AG08396 (cell line): Measurements from ENCODE around the gene MS4A12.
"Not testable (repeated sequence)": the region's sequence is repeated elsewhere in the genome, so short reads cannot be mapped to it uniquely, and the experiment has no call there.

Source experiments
- DNase-seq: peaks from one replicate; pipeline ENCODE4 v3.0.0; 2012; ENCODE audit warnings: low spot score, mixed read lengths

The MS4A12 gene, protein sequence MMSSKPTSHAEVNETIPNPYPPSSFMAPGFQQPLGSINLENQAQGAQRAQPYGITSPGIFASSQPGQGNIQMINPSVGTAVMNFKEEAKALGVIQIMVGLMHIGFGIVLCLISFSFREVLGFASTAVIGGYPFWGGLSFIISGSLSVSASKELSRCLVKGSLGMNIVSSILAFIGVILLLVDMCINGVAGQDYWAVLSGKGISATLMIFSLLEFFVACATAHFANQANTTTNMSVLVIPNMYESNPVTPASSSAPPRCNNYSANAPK

DNA sequence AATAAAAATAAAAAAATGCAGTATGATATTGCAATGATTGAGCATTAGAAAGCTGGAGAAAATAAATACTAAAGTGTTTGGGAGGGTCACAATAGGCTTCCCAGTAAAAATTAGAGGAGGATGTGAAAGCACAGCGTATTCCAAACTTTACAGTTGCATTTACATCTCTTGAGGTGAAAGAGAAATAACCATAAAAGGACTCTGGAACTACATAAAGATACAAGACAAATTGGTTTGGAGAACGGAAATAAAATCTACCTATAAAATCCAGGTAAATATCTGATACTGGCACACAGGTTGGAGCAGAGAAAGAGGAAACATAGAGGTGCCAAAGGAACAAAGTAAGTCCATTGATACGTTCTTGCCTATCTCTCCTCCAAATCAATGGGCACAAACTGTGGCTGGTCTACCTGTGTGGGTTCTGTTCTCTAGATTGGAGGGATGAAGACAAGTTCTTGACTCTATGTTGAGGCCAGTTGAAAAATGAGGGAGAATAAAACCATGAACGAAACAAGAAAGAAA is at the start of gene MS4A12:
MS4A12 (plus strand) TSS at position 291 of the 522 bp plus-strand sequence. CDS start 4,541 bp downstream, outside the sequence.
- no peak for DNase-seq

DNA sequence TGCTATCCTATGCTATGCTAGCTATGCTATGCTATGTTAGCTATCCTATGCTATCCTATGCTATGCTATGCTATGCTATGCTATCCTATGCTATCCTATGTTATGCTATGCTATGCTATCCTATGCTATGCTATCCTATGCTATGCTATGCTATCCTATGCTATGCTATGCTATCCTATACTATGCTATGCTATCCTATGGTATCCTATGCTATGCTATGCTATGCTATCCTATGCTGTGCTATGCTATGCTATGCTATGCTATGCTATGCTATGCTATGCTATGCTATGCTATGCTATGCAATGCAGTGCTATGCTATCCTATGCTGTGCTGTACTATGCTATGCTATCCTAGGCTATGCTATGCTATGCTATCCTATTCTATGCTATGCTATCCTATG is 45.5 kb upstream of the MS4A12 start:
- no peak for DNase-seq

DNA sequence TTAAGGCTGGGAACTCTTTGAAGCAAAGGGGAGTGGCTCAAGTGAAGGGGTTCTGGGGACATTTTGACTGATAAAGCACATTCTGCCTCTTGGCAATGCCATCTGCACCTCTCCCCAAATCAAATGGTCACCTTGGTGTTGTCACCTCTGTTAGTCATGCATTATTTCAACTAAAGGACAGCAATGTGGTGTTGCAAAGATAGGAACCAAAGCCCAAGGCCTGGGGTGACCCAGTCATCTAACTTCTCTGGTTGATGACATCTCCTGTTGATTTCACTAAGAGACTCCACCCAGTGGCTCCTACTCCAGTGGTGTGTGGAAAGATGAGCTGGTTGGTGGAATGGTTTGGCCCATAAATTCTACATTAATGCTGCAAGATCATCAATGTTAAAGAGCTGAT is 44.7 kb upstream of the MS4A12 start:
- DNase-seq: no peak

DNA sequence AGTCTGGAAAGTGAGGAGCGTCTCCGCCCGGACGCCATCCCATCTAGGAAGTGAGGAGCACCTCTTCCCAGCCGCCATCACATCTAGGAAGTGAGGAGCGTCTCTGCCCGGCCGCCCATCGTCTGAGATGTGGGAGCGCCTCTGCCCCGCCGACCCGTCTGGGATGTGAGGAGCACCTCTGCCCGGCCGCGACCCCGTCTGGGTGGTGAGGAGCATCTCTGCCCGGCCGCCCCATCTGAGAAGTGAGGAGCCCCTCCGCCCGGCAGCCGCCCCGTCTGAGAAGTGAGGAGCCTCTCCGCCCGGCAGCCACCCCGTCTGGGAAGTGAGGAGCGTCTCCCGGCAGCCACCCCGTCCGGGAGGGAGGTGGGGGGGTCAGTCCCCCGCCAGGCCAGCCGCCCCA is 41.4 kb upstream of the MS4A12 start:
- DNase-seq: not testable (repeated sequence)

DNA sequence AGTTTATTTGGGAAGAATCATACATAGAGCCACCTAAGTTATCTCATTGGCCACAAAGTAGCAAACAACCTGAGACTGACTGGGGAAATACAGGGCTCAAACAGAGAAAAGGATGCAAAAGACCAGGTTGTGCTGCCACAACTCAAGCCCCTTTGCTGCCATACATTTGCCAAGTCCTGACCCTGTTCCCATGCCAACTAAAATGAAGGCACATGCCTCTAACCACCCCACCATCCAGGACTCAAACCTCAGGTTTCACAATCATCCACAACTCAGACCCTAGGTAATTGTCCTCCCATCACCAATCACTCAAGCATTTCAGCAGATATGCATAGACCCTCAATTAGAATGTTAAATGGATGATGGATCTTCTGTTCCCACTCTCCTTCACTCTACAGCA is 38.4 kb upstream of the MS4A12 start:
- no peak for DNase-seq

DNA sequence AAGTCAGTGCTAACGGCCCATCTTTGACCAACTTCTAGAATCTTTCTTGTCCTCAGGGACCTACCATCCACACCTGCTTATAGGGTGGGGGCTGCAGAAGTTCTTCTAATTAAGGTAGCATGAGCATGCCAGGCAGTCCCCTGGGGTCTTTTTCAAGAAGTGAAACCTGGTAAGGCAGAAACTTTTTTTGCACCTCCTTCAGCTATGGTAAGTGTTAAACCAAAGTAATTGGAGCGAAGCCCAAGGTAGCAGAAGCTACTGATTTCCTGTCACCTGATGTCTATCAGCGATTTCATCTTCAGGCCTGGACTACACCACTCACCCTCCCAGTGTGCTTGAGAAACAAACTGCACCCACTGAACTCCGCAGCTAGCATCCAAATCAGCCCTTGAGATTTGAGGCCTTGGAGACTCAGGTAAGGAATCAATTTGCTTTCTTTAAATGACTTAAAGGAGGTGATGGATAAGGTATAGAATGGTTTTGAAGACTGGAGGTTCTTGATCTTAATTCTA is 37.0 kb upstream of the MS4A12 start, which contains the start of gene MS4A1:
MS4A1 (plus strand) TSS at position 317 of the 512 bp plus-strand sequence. CDS start 6,528 bp downstream, outside the sequence.
- no peak for DNase-seq

DNA sequence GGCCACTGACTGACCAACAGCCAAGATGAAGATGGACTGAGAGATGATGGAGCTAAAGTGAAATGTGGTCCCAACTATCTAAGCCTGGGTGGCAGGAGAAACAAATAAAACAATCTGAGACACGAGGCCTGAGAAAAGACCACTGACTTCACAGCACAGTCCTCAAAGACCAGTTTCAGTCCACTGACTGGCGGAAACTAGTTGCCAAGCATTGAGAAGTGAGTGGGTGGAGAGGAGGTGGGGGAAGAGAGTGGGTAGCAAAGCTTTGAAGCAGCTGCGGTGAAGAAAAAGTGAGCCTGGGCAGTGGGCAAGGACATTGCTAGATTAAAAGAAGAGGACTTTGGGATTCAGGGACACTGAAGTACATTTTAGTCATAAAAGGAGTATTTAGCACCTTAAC is 35.0 kb upstream of the MS4A12 start:
- DNase-seq: no peak

DNA sequence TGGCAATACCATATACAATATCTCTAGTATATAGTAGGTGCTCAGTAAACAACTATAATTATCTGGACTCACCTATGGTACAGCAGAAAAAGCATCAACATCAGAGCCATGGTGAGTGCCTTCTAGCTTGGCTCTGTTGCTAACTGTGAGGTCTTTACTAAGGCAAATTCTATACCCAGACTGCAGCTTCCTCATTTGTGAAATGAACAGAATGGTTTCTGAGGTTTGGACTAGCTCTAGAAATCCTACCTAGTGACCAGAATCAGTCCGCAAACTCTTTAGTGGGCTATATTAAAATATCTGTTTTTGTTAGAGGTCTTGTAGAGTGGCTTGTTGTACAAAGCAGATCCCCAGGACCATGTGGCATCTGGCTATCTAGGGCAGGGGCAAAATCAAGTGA is 33.2 kb upstream of the MS4A12 start:
- no peak for DNase-seq

DNA sequence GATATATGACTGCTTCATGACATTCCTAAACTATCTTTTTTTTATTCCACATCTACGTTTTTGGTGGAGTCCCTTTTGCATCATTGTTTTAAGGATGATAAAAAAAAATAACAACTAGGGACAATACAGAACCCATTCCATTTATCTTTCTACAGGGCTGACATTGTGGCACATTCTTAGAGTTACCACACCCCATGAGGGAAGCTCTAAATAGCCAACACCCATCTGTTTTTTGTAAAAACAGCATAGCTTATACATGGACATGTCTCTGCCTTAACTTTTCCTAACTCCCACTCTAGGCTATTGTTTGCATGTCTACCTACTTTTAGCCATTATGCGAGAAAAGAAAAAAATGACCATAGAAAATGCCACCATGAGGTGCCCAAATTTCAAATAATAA is 23.7 kb upstream of the MS4A12 start:
- DNase-seq: no peak

DNA sequence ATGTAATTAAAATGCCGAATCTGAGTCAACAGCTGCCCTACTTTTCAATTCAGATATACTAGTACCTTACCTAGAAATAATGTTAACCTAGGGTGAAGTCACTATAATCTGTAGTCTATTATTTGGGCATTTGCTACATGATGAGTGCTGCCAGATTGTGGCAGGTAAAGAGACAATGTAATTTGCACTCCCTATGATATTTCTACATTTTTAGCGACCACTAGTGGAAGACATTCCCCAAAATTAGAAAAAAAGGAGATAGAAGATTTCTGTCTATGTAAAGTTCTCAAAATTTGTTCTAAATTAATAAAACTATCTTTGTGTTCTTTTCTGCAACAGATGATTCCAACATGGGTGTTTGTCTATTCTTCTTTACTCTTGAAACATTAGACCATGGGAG is 22.9 kb upstream of the MS4A12 start:
- DNase-seq: no peak

DNA sequence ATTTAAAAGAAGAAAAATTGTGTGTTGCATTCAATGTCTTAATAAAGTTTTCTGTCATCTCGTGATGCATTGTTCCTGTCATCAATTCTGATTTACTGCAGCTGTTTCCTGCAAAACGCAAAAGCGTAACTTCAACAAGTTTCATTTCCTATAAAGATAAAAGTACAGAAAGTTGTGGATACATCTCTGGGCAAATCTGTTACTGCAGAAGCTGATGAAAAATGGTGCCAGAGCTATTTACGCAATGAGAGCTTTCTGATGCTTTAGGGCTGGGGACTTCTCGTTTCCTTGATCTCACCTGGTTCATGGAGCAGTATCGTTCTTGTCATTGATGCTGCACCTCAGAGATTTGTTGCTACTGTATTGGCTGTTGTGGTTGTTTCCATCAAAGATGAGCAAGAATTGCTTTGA is 15.5 kb upstream of the MS4A12 start:
- no peak for DNase-seq

DNA sequence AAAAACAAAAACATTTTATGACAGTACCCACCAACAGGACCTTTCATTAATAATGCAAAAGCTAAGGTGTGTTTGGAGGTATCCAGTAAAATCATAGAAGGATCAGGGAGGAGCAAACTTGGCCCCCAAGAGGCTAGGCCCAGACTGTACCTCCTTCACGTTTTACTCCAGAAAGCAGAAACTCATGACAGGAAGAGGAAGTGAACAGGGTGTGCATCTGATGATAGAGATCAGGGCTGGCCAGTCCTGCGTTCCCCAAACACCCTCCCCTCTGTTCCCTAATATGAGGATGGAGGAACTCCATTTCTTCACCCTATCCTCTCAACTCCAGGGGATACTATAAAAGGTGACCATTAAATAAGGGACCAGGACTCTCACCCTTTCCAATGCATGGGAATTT is 10.2 kb upstream of the MS4A12 start:
- DNase-seq: no peak

DNA sequence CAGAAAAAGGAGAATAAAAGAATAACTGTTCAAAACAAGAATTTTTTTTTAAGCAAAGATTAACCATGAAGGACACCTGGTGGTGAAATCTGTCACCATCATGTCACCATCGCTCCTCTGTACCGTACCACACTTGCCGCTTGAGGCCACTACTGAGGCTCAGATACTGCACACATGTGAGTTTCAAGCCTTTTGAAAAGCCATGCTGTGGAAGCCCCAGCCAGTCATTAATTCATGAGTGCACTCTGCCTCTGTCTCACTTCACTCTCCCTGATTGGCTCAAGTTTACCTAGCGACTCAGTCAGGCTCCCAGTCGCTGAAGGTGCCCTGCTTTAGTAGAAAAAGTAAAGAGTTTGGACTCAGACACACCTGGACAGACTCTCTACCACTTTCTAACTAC is 6.6 kb upstream of the MS4A12 start:
- no peak for DNase-seq

DNA sequence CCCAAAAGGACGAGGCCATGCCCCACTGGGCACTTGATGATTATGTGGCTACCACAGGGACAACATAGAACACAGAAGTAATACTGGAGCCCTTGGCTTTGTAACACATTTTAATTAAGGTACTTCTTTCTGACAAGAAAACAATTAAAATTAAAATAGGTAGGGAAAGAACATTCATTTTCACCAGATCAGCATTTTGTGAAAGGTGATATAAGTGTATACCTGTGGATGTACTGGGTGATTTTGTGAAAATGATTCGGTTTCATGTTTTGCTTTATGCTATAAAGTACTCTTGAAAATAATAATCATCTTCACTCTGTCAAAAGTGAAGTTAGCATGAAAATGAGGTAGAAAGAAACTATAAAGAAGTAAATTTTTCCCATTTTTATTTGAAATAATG is 876 bp downstream of the MS4A12 start:
- DNase-seq: no peak

DNA sequence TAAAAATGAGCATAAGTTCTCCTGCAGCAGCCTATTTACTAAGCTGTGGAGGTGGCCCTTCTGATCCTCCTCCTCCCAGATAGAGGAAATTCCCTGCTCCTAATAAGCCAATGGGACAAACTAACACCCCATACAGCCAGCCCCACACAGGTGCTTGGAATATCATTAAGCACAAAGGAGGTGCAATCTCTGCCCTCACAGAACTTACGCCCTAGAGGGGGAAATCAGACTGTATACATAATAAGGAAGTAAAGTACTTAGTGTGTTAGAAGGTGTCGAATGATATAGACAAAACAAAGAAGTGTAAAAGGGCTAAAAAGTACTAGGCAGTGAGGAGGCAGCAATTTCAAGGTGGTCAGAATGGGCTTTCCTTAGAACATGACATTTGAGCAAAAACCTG is 5.8 kb downstream of the MS4A12 start:
- no peak for DNase-seq

DNA sequence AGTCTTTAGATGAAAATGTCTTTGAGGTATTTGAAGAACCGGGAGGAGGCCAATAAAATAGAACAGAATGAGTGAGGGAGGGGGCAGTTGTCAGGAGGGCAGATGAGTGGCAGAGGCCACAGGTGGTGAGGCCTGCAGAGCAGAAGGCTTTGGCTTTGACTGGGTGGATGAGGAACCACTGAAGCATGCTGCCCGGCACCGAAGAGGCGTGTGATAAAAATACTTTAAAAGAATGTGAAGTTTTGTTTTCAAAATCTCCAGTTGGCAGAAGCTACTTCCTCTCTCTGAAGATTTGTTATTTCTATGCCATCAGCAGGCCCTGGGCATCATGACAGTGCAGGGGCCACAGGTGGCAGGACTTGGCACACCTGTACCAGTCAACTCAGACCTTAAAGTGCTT is 6.3 kb downstream of the MS4A12 start:
- no peak for DNase-seq

DNA sequence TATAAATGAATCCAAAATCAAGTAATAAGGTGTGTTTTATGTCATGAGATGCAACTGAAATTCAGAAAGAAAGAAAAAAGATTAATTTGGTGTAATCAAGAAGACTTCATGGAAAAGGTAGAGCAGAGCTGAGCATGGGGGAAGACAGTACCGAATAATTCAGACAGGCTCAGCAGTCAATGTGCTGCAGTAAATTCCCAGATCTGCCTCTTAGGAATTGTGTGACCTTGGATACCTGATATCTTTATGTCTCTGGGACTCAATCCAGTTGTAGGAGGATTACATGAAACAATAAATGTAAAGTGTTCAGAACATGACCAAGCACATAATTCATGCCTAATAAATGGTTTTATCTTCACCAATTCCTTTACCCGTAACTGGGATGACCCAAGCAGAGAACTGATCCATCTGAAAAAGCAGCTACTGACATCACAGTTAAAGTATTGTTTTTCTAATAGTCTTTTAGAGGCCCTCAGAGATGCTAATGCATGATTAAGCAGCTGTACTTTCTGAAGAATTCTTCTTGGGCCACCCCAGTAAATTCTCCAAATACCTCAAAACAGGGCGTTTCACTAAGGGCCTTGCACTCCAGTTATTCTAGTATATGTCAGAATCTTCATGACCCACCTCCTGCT is 7.8 kb downstream of the MS4A12 start:
- no peak for DNase-seq

DNA sequence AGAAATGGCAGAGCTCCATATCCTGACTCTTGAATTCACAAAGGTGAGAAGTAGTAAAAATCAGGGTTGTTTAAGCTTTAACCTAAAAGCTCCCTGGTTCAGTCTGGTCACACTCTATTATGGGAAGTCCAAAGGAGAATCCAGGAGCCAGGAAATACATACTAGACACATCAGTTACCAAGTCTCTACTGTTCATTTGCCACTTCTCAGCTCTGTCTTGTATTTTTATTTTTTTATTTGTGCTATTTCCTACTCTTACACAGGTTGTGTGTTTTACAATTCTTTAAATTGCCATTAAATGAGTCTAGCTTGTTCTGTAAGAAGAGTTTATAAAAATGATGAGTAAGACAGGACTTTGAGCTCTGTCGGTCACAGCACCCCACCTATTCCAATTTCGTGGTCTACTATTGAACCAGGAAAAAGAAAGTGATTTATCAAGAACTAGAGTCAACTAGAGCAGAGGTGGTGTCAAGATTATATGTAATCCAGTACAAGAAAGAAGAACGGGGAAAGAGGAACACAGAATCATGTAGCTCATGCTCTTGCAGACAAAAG is 9.7 kb downstream of the MS4A12 start:
- no peak for DNase-seq

DNA sequence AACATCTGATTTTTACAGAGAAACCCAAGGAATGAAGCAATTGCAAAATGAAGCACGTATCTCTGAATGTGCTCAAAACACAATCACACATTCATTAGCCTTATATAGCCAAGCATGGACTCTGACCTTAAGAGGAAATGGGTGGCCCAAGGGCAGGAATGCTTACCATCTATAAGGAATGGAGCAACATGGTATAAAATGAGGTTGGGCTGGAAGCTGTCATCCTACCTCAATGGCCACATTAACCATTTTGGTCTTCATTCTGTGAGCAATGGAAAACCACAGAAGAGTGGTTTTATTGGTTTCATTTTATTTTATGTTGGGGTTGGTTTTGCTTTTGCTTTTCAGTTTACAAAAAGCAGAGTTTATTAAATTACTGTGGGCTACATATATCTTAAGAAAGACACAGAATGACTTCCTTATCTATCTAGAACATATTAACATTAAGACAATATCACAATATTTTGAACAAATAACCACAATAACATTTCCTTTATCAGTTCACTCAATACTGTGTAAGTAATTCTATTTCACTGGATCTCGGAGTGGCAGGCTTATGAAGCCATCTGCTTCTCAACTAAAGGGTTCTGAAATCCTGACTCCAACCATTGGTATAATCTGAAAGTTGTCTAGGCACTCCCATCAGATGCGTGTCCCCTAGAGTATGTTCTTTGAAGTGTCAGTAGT is 11.8 kb downstream of the MS4A12 start:
- no peak for DNase-seq

DNA sequence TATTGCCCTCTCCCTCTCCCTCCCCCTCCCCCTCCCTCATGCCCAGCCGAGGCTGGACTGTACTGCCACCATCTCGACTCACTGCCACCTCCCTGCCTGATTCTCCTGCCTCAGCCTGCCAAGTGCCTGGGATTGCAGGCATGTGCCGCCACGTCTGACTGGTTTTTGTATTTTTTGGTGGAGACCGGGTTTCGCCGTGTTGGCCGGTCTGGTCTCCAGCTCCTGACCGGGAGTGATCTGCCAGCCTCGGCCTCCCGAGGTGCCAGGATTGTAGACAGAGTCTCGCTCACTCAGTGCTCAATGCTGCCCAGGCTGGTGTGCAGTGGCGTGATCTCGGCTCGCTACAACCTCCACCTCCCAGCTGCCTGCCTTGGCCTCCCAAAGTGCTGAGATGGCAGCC is 17.0 kb downstream of the MS4A12 start:
- DNase-seq: not testable (repeated sequence)

DNA sequence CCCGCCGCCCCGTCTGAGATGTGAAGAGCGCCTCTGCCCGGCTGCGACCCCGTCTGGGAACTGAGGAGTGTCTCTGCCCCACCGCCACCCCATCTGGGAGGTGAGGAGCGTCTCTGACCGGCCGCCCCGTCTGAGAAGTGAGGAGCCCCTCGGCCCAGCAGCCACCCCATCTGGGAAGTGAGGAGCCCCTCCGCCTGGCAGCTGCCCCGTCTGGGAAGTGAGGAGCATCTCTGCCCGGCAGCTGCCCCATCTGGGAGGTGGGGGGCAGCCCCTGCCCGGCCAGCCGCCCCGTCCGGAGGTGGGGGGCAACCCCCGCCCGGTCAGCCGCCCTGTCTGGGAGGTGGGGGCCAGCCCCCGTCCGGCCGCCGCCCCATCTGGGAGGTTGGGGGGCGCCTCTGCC is 17.6 kb downstream of the MS4A12 start:
- not testable (repeated sequence) for DNase-seq

DNA sequence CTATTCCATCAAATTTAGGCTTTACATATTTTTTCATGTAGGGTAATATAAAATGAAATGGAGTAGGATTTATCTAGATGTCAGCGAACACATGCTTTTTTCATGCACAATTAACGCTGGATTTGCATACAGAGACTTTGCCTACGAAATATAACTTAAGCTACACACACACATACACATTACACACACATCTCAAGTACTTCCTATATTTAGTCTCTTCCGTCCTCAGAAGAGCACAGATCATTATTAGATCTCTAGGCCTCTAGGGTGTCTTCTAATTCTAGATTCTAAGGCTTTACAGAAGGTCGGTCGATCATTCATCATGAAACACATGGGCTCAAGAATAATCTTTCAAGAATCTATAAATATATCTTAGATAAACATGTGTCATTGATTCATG is 18.8 kb downstream of the MS4A12 start:
- no peak for DNase-seq
